HepG2 (cell line): Measurements from ENCODE around the gene CA11. TPM values are rescaled to one million over a fixed set of nuclear protein-coding genes. Genes with fewer than 3 reads are reported as not detected.

Source experiments
- CSRNP2 ChIP-seq: sonication (generic); formaldehyde crosslinking; conservative IDR thresholded peaks from 2 replicates; pipeline ENCODE4 v1.8.0; 2022; ENCODE audit warnings: low read depth, missing genetic modification reagents
- DPF2 ChIP-seq: sonication (generic); formaldehyde crosslinking; IDR thresholded peaks from 2 replicates; pipeline ENCODE4 v1.4.0; 2020; ENCODE audit warnings: mild to moderate bottlenecking, low read depth, missing genetic modification reagents, borderline replicate concordance
- ELF1 ChIP-seq: sonication (generic); formaldehyde crosslinking; IDR thresholded peaks from 2 replicates; pipeline ENCODE4 v1.4.0; 2020; ENCODE audit warnings: missing genetic modification reagents
- HDAC2 ChIP-seq: sonication (generic); formaldehyde crosslinking; IDR thresholded peaks from 2 replicates; pipeline ENCODE4 v1.4.0; 2020; ENCODE audit warnings: missing genetic modification reagents
- KLF11 ChIP-seq: IDR thresholded peaks from 2 replicates; pipeline ENCODE4 v1.6.1; 2016; ENCODE audit warnings: missing compliant biosample characterization
- KMT2A ChIP-seq: sonication (generic); formaldehyde crosslinking; IDR thresholded peaks from 2 replicates; pipeline ENCODE4 v1.4.0; 2020; ENCODE audit warnings: missing genetic modification reagents
- NONO ChIP-seq, 2 experiments: fragments of 450-650 bp in 1 of 2; sonication (generic) in 1 of 2; formaldehyde crosslinking in 1 of 2; IDR thresholded peaks in 1 of 2; conservative IDR thresholded peaks in 1 of 2; 2 replicates each; pipeline versions ENCODE4 v1.6.1 to v1.8.0; 2017 to 2022; ENCODE audit warnings: mild to moderate bottlenecking in 1 of 2, missing genetic modification reagents in 1 of 2, moderate library complexity in 1 of 2
- PITX1 ChIP-seq: sonication (generic); formaldehyde crosslinking; IDR thresholded peaks from 2 replicates; pipeline ENCODE4 v1.5.1; 2020; ENCODE audit warnings: mild to moderate bottlenecking, missing genetic modification reagents
- POGK ChIP-seq: sonication (generic); formaldehyde crosslinking; conservative IDR thresholded peaks from 2 replicates; pipeline ENCODE4 v1.8.0; 2022; ENCODE audit warnings: mild to moderate bottlenecking, moderate library complexity, missing genetic modification reagents
- SETDB1 ChIP-seq: sonication (generic); formaldehyde crosslinking; IDR thresholded peaks from 2 replicates; pipeline ENCODE4 v1.5.1; 2020; ENCODE audit warnings: missing genetic modification reagents, mild to moderate bottlenecking, borderline replicate concordance
- TBX3 ChIP-seq: fragments of 450-650 bp; IDR thresholded peaks from 2 replicates; pipeline ENCODE4 v1.6.1; 2017; ENCODE audit warnings: antibody characterized with exemption, mild to moderate bottlenecking, inconsistent platforms, borderline replicate concordance
- TRIM24 ChIP-seq: sonication (generic); formaldehyde crosslinking; IDR thresholded peaks from 2 replicates; pipeline ENCODE4 v1.8.0; 2022; ENCODE audit warnings: mild to moderate bottlenecking, missing genetic modification reagents
- ZFAT ChIP-seq: sonication (generic); formaldehyde crosslinking; conservative IDR thresholded peaks from 2 replicates; pipeline ENCODE4 v1.8.1; 2023; ENCODE audit warnings: missing genetic modification reagents, inconsistent platforms
- ZNF280B ChIP-seq: sonication (generic); formaldehyde crosslinking; IDR thresholded peaks from 2 replicates; pipeline ENCODE4 v1.5.0; 2020; ENCODE audit warnings: missing genetic modification reagents, mild to moderate bottlenecking, borderline replicate concordance
- ZNF788 ChIP-seq: sonication (generic); formaldehyde crosslinking; IDR thresholded peaks from 2 replicates; pipeline ENCODE4 v1.5.0; 2020; ENCODE audit warnings: mild to moderate bottlenecking, missing genetic modification reagents, borderline replicate concordance
- ZNF83 ChIP-seq: sonication (generic); formaldehyde crosslinking; IDR thresholded peaks from 2 replicates; pipeline ENCODE4 v1.4.0; 2020; ENCODE audit warnings: missing genetic modification reagents, mild to moderate bottlenecking, borderline replicate concordance
- polyA plus RNA-seq, 8 experiments: library from polyadenylated mRNA; depleted of rRNA in 3 of 8; stranded (reverse) in 7 of 8; unstranded in 1 of 8; fragments of >200 nt; fragmentation: Illumina TruSeq in 4 of 8; extraction: Trizol in 4 of 8; gene quantifications; 2 replicates each; pipeline versions ENCODE4 v1.2.1 to v1.2.3, GENCODE V29; 2011 to 2016; ENCODE audit warnings: low read depth in 4 of 8, missing spikeins in 1 of 8, mixed read lengths in 1 of 8; ENCODE audit not compliant: insufficient read depth in 1 of 8
- total RNA-seq, 5 experiments: library from RNA; depleted of rRNA; stranded (reverse); fragments of >200 nt; fragmentation: Illumina TruSeq; extraction: Trizol; gene quantifications; 2 replicates each; pipeline ENCODE4 v1.2.3, GENCODE V29; 2016; ENCODE audit warnings: low read depth in 1 of 5
- TF ChIP-seq, protein P1 (sequence below): sonication (generic); formaldehyde crosslinking; IDR thresholded peaks from 2 replicates; pipeline ENCODE4 v1.4.0; 2020; ENCODE audit warnings: missing genetic modification reagents

CA11 gene
- total and polyA plus RNA-seq, 2 of the 13 experiments (the other 11 are each of a cell fraction or from before 2014, with no cell fraction given), result 0.41 to 0.58 TPM

DNA sequence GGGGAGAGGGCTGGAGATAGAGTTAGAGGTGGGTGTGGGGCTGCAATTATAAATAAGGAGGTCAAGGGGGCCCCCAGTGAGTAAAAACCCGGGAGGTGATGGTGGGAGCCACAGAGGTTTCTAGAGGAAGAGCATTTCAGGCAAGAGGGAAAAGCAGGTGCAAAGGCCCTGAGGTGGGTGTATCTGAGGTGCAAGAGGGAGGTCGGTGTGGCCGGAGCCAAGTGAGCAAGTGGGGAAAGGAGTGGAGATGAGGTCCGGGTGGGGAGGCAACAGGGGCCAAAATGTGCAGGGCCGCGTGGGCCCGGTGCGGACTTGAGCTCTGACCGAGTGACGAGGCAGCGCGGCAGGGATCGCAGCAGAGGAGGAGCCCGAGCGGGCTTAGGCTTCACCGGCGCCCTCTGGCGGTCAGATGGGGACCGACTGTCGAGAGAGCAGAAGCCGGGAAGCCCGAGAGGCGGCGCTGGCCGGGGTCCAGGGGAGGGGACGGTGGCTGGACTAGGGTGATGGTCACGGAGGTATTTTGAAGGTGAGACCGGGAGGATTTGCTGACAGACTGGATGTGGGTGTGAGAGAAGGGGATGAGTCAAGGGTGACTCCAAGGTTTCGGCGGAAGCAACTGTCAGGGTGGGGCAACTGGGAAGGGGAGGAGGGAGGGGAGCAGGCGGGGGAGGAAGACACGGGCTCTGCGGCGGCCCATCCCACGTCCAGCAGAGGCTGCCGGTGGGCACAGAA is 57.2 kb downstream of the CA11 start (continued):
- TF ChIP-seq POGK (CRISPR knock-in tag) (no peak), KMT2A (no peak), ZNF280B (no peak; the same call in 1 of the 2 replicates), DPF2 (CRISPR knock-in tag) (no peak), ZNF788 (CRISPR knock-in tag) (peak; percentile 68), ZFAT (CRISPR knock-in tag) (no peak), SETDB1 (CRISPR knock-in tag) (no peak), ZNF83 (no peak), TBX3 (no peak), KLF11 (no peak), NONO (IDR thresholded peaks at IDR 0.05) (no peak), NONO (CRISPR knock-in tag; conservative IDR thresholded peaks at IDR 0.05) (0 out of 2 replicates have a peak, but pooled peaks have one; percentile 32), HDAC2 (peak; percentile 38; the same call in 1 of the 2 replicates), ELF1 (CRISPR knock-in tag) (0 out of 2 replicates have a peak, but pooled peaks have one; percentile 11), PITX1 (CRISPR knock-in tag) (peak; percentile 58; the same call in 1 of the 2 replicates), CSRNP2 (CRISPR knock-in tag) (no peak), TRIM24 (CRISPR knock-in tag) (no peak)
- TF ChIP-seq, protein P1, sequence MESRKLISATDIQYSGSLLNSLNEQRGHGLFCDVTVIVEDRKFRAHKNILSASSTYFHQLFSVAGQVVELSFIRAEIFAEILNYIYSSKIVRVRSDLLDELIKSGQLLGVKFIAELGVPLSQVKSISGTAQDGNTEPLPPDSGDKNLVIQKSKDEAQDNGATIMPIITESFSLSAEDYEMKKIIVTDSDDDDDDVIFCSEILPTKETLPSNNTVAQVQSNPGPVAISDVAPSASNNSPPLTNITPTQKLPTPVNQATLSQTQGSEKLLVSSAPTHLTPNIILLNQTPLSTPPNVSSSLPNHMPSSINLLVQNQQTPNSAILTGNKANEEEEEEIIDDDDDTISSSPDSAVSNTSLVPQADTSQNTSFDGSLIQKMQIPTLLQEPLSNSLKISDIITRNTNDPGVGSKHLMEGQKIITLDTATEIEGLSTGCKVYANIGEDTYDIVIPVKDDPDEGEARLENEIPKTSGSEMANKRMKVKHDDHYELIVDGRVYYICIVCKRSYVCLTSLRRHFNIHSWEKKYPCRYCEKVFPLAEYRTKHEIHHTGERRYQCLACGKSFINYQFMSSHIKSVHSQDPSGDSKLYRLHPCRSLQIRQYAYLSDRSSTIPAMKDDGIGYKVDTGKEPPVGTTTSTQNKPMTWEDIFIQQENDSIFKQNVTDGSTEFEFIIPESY (CRISPR knock-in tag), result peak; percentile 33; the same call in 1 of the 2 replicates
